Stimulated activated CD4-positive, alpha-beta T cell treated with anti-CD3 and anti-CD28 coated beads, Interleukin-12 subunit alpha, Interleukin-12 subunit beta, amount 100 ng/mL, for 24 hours (primary cell): ENCODE measurements around the gene C2orf68.
"Not testable (repeated sequence)": the region's sequence is repeated elsewhere in the genome, so short reads cannot be mapped to it uniquely, and the experiment has no call there.

Experiments used
- DNase-seq, 2 experiments: peaks; one replicate each; pipeline ENCODE4 v3.0.0-alpha.2; 2020; ENCODE audit warnings: low read depth in 2 of 2

C2orf68 gene

GRCh38 chr2:85631316-85631715 is 19.4 kb upstream of the C2orf68 start:
- DNase-seq, result no peak

DNA sequence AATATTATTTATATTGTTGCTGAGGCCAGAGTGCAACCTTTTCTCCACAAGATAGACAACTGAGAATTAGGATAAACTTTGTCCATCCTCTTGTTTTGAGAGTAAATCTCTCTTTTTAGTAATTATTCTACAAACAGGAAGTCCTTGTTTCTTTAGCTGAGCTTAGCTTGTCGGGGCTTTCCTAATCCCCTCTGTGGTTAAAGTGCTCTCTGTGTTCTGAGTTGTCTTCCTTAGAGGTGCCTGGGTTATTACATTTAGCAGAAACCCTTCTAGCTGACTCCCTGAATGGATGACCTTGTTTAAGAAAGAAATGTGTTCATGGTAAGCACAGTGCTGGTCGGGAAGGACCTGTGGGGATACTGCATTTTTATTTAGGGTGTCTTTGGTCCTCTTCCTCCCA is 16.8 kb upstream of the C2orf68 start:
- no peak for DNase-seq

DNA sequence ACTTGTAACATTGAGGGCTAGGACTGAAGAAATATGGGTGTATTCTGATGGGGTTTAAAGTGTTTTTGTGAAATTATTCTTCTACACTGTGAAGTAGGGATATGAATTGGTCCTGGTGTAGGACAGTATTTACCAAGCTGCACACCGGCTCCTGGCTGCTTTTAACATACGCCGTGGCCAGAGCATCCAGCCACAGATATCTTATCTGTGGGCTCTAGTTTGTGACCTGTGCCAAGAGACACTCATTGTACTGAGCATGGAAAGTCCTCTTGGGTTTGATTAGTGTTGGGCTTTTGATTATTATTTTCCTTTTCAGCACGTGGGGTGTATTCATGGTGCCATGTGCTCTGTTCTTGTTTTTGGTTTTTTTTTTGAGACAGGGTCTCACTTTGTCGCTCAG is 12.1 kb upstream of the C2orf68 start:
- no peak for DNase-seq

GRCh38 chr2:85621338-85621737 is 9.5 kb upstream of the C2orf68 start:
- DNase-seq, result no peak

DNA sequence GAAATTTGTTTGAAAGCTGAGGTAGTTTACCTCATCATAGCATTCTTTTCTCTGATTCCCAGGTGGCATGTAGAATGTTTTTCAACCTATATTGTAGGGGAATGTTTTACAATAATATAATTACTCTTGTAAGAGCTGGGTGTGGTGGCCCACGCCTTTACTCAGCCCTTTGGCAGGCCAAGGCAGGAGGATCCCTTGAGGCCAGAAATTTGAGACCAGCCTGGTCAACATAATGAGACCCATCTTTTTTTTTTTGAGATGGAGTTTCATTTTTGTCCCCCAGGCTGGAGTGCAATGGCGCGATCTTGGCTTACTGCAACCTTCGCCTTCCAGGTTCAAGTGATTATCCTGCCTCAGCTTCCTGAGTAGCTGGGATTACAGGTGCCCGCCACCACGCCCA is 7.8 kb upstream of the C2orf68 start:
- DNase-seq, result no peak

GRCh38 chr2:85617723-85618122 is 5.9 kb upstream of the C2orf68 start:
- not testable (repeated sequence) for DNase-seq

- DNase-seq, result no peak
Measured at GRCh38 chr2:85615413-85615728, 3.5 kb upstream of the C2orf68 start.

- DNase-seq, result not testable (repeated sequence)
Measured at GRCh38 chr2:85614757-85615156, 2.9 kb upstream of the C2orf68 start.

GRCh38 chr2:85613717-85614515 is 2.0 kb upstream of the C2orf68 start:
- no peak for DNase-seq

- DNase-seq, result no peak
Measured at GRCh38 chr2:85611217-85611704, 605 bp downstream of the C2orf68 start.

- no peak for DNase-seq
Measured at GRCh38 chr2:85607268-85608215, 4.3 kb downstream of the C2orf68 start.

- DNase-seq, result no peak
Measured at GRCh38 chr2:85606116-85606455, 5.8 kb downstream of the C2orf68 start.

DNA sequence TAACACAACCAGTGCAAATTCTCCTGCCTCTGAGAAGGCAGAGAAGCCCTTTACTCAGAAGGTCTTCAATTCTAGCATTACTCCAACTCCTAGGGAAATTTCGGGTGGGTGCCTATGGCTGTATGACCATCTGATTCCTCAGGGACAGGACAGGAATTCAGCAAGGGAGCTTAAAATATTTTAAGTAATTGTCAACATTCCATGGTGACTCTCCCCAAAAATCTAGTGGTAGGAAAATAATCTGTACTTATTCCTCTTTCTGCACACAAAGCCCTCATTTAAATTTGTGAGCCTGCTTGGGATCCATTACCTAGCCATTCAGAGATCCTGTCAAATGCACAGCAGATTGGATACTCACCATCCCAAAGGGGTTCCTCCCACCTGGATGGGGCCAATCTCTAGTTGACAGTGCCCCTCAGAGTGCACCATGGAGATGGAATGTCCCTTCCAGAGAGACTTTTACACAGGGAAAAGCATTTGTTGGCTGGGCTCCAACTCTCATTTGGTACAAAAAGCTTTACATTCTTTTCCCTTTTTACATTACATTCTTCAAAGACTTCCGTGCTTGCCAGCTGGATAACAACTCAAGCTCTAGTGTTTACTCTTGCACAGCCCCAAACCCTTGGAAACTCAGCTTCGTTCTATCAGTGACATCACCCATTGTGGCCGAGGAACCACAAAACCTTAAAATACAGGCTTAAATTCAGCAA is 6.3 kb downstream of the C2orf68 start:
- DNase-seq, result no peak

- DNase-seq, result no peak
Measured at GRCh38 chr2:85604568-85605339, 7.1 kb downstream of the C2orf68 start.

- DNase-seq, result not testable (repeated sequence)
Measured at GRCh38 chr2:85604133-85604444, 7.8 kb downstream of the C2orf68 start.

DNA sequence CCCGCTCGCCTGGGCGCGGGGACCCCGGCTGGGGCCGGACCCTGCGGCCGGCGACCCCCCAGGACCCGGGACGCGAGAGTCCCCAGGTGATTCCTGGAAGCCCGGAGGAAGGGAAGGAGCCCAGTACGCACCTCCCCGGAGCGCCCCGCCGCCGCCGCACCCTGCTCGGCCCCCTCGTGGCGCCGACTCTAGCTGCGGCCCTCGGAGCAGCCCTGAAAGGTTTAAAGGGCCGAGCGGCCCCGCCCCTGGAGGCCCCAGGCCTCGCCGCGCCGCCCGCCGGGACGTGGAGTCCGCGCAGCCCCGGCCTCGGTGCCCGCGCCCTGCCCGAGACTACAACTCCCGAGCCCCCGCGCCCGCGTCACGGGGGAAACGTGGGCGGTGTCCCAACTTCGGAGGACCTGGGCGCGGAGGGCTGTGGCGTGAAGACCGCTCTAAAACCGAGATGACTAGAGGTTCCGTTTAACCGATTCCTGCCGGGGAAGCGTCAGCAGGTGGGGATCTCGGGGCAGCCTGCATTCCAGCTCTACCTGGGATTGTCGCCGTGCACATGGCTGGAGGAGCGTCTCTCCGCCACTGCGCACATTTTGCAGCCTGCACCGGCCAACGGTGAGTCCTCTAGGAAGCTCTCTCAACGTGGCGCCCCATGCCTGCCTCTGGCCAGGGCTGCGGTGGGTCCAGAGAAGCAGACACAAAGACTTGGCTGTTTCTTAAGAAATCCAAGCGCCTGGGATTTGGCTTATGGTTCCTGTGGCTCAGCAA is 9.2 kb downstream of the C2orf68 start, which contains the start of gene TMEM150A:
Gene TMEM150A, minus strand, starts transcription at position 223 of the 759 bp plus-strand sequence. CDS start 750 bp downstream, outside the sequence.
- peak; percentile 76 to 82 for DNase-seq

DNA sequence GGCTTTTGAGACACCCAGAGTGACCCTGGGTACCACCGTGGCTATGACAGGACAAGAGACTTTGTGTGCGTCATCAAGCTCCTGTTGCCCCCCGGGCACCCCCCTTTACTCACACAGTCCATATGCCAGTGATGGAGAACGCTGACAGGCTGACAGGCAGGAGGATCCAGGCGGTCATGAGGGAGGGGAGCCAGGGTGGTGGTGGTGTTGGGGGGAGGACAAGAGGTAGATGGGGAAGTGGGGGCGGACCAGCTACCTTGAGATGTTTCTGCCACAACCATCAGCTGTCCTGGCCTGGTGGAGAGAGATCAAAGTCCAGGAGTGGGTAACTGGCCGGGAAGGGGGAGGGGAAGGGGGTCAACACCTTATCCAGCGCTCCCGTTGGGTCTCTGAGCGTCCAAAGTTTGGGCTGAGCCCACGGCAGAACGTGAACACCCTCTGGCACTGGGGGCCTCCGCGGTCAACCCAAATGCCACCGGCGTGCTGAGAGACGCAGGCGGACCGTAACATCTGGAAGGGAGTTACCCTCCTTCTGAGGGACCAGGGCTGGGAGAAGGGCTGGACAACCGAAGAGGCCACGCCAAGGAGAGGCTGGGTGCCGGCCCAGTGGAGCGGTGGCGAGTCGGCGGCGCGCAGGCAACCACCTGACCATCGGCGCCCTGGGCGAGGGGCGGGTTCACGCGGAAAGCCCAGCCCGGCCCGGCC is 9.9 kb downstream of the C2orf68 start:
- DNase-seq, result no peak

GRCh38 chr2:85600951-85601770 is 10.7 kb downstream of the C2orf68 start:
- no peak for DNase-seq

DNA sequence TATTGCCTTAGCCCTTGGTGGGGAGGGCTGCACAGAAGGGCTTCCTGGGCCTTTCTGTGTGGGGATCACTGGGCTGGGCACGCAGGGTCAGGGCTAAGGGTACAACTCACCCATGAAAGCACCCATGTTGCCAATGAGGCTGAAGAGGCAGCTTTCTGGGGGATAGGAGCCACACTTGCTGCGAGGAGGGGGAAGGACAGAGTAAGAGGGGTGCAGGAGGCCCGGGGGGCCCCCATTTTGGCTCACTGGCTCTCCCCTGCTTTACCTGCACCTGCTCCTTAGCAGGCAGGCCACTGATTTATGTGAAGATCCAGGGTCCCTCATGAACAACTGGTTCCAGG is 11.7 kb downstream of the C2orf68 start:
- no peak for DNase-seq
